ENCODE data around the gene HIC1. TPM values are rescaled to one million over a fixed set of nuclear protein-coding genes. Genes with fewer than 3 reads are reported as not detected.

The HIC1 gene
- total and polyA plus RNA-seq, 4 donors: 0.44 to 4.8 (median 3.7) TPM

GRCh38 chr17:2023256-2023655 lies 31.6 kb upstream of the HIC1 start:
- peaks cover 2 to 40% (median 24%) of the 10 kb centered on the region in 4 donors for H3K4me1 ChIP-seq (ENCODE audit: control insufficient read depth in 4 of 4, insufficient read depth in 4 of 4, low read length in 3 of 4)
- H3K36me3 ChIP-seq (ENCODE audit: control insufficient read depth in 4 of 4, insufficient read depth in 3 of 4, low read depth in 1 of 4, low read length in 3 of 4): no peaks in the 10 kb centered on the region
- H3K9me3 ChIP-seq (ENCODE audit: control insufficient read depth in 4 of 4, low read length in 3 of 4): no peaks in the 10 kb centered on the region
- peak overlapping the region in 1 of 2 donors; percentile 17 for H3K27ac ChIP-seq (ENCODE audit: low read depth in 1 of 2, low read length in 2 of 2)
- DNase-seq (ENCODE audit: low spot score): no peak
- H3K9ac ChIP-seq (ENCODE audit: low read depth in 1 of 2, low read length in 2 of 2): no peak overlapping the region
- H3K27me3 ChIP-seq (ENCODE audit: control insufficient read depth in 4 of 4, insufficient read depth in 4 of 4, low read length in 3 of 4): no peaks in the 10 kb centered on the region
- TF ChIP-seq REST (IDR thresholded peaks at IDR 0.05) (no peak), FOXA2 (IDR thresholded peaks at IDR 0.05) (no peak), CTCF (IDR thresholded peaks at IDR 0.05; ENCODE audit: low read depth, low read length, missing input control) (no peak), YY1 (IDR thresholded peaks at IDR 0.05) (no peak), ZBTB33 (IDR thresholded peaks at IDR 0.05) (no peak), HNF4A (conservative IDR thresholded peaks at IDR 0.05) (no peak), ATF3 (IDR thresholded peaks at IDR 0.05) (no peak), NR2F2 (IDR thresholded peaks at IDR 0.05) (no peak)
- WGBS: 71% methylated on average over 16 of the region's 16 CpGs
- peak overlapping the region in 1 of 3 donors; percentile 73 for H3K4me3 ChIP-seq (ENCODE audit: low read depth in 1 of 3, low read length in 3 of 3)

- Histone ChIP-seq H3K9me3 (ENCODE audit: control insufficient read depth in 4 of 4, low read length in 3 of 4) (no peaks in the 10 kb centered on the region), H3K27ac (ENCODE audit: low read depth in 1 of 2, low read length in 2 of 2) (peak overlapping the region in 1 of 2 donors; percentile 42), H3K4me3 (ENCODE audit: low read depth in 1 of 3, low read length in 3 of 3) (peak overlapping the region; percentile 44 to 77 (median 73)), H3K36me3 (ENCODE audit: control insufficient read depth in 4 of 4, insufficient read depth in 3 of 4, low read depth in 1 of 4, low read length in 3 of 4) (no peaks in the 10 kb centered on the region), H3K4me1 (ENCODE audit: control insufficient read depth in 4 of 4, insufficient read depth in 4 of 4, low read length in 3 of 4) (peaks cover 2 to 35% (median 22%) of the 10 kb centered on the region in 4 donors), H3K27me3 (ENCODE audit: control insufficient read depth in 4 of 4, insufficient read depth in 4 of 4, low read length in 3 of 4) (no peaks in the 10 kb centered on the region), H3K9ac (ENCODE audit: low read depth in 1 of 2, low read length in 2 of 2) (no peak overlapping the region)
- no peak for TF ChIP-seq RAD21 (IDR thresholded peaks at IDR 0.05)
- WGBS: under 1% methylated on average over 85 of the region's 85 CpGs
- no peak for DNase-seq (ENCODE audit: low spot score)
These were observed 31.0 kb upstream of the HIC1 start for GRCh38 chr17:2023692-2024571.

Measured in liver (tissue), 9 donors.